IPS DF 4.7 (cell line): ENCODE measurements around the gene CCDC18.
"Not testable (repeated sequence)": the region's sequence is repeated elsewhere in the genome, so short reads cannot be mapped to it uniquely, and the experiment has no call there.

ENCODE experiments used
- DNase-seq: peaks from one replicate; pipeline ENCODE4 v3.0.0-alpha.2; 2013; ENCODE audit warnings: low spot score; ENCODE audit errors: extremely low read depth

Gene CCDC18

DNA sequence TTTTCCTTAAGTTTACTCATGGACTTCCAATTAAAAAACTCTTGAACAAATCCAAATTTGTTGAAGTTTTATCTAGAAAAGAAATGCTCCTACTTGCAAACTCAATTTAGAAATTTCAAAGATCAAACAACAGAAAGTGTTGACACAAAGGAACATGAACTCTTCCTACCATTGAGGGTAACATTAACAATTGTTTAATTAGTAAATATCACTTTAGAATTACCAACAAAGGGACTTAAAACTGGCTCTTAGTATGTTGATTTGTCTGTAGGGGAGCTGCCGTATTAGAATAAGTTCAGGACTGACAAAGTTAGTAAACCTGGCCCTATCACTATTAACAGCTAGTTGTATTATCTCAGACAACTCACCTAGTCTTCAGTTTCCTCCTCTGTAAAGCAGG lies 57.9 kb downstream of the CCDC18 start:
- no peak for DNase-seq

DNA sequence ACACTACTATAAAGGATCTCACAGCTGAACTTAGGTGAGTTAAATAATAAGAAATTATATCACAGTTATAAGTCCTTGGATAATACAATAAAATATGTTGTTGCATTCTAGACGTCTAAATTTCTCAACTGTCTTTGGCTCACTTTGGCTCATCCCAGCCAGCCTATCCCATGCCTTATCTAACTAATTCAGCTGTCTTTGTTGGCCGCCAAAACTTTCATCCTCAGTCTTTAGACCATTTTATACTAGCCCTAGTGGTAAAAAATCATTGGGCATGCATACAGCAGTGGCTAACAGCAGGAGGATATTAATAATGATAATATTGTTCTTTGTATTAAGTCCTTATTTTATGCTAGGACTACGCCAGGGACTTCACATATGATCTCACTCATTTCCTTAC lies 59.3 kb downstream of the CCDC18 start:
- no peak for DNase-seq

- DNase-seq: not testable (repeated sequence)
Observed at GRCh38 chr1:93243233-93243632, 62.7 kb downstream of the CCDC18 start.

- no peak for DNase-seq
Observed at GRCh38 chr1:93244298-93245069, 64.0 kb downstream of the CCDC18 start.

DNA sequence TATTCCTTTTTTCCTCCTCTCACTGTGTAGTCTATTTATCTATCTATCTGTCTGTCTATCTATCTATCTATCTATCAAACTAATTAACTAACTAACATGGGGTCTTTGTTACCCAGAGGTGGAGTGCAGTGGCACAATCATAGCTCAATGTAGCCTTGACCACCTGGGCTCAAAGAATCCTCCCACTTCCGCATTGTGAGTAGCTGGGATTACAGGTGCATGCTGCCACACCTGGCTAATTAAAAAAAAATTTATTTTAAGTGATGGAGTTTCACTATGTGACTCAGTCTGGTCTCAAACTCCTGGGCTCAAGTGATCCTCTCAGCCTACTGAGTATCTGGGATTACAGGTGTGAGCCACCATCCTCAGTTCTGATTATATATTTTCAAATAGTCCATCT lies 71.4 kb downstream of the CCDC18 start:
- no peak for DNase-seq

DNA sequence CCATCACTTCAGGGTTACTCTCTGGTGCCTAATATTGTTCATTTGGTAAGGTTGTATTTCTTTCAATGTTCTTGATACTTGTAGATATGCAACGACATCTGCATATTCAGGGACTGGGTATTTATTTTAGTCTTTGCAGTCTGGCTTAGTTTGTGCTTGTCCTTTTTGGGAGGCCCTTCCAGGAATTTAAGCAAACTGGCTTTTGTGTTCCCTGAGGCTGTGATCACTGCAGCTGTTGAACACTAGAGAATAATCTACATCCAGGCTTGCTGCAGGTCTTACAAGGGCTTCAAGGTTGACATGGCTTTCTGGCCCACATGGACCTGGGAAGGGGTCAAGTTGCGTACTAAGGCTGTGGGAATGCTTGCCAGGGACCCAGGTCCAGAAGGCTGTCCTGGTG lies 72.1 kb downstream of the CCDC18 start:
- DNase-seq: no peak

DNA sequence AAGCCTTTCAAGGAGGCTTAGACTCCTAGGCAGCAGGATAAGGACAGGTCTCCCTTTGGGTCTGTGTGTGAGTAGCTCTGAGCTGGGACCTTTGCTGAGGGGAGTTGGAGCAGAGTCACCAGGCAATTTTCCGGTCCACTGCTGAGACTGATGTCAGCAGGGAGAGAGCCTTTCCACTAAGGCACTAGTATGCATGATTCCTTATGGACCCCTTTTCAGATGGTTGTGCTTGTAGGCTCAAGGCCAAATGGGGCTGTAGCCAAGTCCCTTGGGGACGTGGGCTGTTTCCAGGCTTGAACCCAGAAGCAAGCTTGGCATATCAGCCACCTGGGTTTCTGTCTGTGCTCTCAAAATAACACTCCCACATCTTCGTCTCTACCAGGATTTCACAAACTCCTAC lies 73.0 kb downstream of the CCDC18 start:
- no peak for DNase-seq

DNA sequence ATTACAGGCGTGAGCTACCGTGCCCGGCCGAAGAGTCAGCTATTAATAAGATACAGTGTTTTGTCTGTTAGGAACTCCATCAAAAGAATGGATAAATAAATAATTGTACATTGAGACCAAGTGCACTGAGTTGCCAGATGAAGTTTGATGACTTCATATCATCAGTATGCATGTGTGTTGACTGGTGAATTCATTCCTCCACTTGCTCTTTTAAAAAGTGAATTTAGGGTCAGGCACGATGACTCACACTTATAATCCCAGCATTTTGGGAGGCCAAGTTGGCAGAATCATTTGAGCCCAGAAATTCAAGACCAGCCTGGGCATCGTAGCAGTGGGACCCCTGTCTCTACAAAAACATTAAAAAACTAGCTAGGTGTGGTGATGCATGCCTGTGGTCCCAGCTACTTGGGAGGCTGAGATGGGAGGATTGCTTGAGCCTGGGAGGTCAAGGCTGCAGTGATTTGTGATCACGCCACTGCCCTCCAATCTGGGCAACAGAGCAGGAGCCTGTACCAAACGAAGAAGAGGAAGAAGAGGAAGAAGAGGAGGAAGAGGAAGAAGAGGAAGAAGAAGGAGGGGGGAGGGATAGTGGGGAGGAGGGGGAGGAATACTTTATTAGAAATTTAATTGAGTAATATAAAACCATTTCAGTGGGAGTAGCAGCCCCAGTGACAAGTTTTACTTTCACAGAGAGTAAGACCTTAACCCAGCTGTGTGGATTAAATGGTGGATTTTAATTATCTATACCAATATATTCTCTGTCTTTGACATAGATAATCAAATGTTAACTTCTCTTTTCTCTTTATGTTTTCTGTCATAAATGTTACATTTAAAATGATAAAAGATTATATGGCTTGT lies 74.9 kb downstream of the CCDC18 start:
- DNase-seq: no peak

DNA sequence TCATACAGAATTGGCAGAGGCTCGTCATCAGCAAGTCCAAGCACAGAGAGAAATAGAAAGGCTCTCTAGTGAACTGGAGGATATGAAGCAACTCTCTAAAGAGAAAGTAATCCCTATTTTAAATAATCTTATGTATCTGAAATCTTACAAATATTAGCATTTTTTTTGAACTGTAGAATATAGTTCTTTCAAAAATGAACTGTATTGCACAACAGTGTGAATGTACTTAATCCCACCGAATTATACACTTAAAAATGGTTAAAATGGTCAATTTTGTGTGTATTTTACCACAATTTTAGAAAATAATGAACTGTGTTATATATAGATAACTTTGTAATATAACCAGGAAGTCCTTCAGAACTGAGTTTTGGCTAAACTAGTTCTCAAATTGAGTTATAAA lies 75.9 kb downstream of the CCDC18 start:
- DNase-seq: no peak

- no peak for DNase-seq
Observed at GRCh38 chr1:93257889-93258288, 77.4 kb downstream of the CCDC18 start.

DNA sequence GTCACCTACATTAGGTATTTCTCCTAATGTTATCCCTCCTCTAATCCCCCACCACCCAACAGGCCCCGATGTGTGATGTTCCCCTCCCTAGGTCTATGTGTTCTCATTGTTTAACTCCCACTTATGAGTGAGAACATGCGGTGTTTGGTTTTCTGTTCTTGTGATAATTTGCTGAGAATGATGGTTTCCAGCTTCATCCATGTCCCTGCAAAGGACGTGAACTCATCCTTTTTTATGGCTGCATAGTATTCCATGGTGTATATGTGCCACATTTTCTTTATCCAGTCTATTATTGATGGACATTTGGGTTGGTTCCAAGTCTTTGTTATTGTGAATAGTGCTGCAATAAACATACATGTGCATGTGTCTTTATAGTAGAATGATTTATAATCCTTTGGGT lies 80.2 kb downstream of the CCDC18 start:
- DNase-seq: not testable (repeated sequence)

GRCh38 chr1:93262645-93263044 lies 82.1 kb downstream of the CCDC18 start:
- DNase-seq: no peak

GRCh38 chr1:93268888-93269287 lies 88.4 kb downstream of the CCDC18 start:
- DNase-seq: not testable (repeated sequence)

GRCh38 chr1:93275262-93275633 lies 94.7 kb downstream of the CCDC18 start:
- DNase-seq: not testable (repeated sequence)

GRCh38 chr1:93275634-93276295 lies 95.2 kb downstream of the CCDC18 start:
- no peak for DNase-seq

- not testable (repeated sequence) for DNase-seq
Observed at GRCh38 chr1:93277530-93277929, 97.0 kb downstream of the CCDC18 start.

DNA sequence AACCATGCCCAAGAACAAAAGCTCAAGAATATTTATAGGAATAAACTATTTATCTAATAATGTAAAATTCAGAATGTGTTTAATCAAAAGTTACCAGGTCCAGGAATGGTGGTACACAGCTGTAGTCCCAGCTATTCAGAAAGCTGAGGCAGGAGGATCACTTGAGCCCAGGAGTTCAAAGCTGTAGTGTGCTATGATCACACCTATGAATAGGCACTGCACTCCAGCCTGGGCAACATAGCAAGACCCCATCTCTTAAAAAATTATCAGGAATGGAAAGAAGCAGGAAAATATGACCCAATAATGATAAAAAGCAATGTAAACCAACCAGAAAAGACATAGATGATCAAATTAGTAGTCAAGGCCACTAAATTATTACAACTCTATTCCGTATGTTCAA lies 103.0 kb downstream of the CCDC18 start:
- DNase-seq: no peak

GRCh38 chr1:93288558-93288957 lies 108.0 kb downstream of the CCDC18 start:
- no peak for DNase-seq

DNA sequence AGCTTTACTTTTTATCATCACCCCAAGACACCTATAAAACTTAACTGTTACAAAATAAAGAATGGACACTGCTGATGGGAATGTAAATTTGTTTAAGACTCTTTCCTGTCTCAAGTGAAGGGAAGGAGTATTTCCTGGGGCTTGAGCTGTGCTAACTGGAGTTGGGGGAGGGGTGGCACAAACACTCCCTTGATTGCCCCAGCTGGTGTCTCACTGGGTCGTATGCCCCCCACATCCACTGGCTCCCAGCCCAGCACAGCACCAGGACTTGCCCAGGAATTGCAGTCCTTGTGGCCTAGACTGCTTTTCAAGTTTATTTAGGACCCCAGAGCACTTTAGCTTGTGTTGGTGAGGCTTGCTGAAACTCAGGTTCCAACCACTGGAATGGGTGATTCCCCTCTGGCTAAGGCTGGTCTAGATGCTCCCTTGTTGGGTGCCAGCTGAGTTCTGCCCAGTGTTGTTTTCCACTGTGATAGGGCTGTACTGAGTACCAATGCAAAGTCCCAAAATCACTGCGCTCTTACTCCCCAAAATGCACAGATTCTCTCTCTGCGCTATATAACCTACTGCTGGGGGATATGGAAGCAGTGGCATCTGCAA lies 116.1 kb downstream of the CCDC18 start:
- no peak for DNase-seq

DNA sequence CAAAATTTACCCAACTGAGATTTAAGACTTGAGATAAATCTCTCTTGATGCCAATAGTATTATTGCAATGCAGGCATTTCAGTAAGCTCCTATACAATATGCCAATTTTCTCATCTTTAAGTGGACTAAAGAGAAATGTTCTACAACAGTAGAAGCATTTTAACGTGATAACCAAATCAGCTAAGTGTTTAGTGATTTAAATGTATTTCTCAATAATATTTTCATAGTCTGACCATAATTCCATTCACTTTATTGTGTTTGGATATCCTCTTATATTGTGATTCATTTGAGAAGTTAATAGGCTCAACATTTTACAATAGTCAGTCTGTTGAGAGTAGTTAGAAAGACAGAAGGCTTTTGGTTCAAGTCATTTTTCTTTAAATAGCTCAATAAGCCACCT lies 120.6 kb downstream of the CCDC18 start:
- DNase-seq: no peak

- no peak for DNase-seq
Observed at GRCh38 chr1:93302078-93302477, 121.6 kb downstream of the CCDC18 start.

DNA sequence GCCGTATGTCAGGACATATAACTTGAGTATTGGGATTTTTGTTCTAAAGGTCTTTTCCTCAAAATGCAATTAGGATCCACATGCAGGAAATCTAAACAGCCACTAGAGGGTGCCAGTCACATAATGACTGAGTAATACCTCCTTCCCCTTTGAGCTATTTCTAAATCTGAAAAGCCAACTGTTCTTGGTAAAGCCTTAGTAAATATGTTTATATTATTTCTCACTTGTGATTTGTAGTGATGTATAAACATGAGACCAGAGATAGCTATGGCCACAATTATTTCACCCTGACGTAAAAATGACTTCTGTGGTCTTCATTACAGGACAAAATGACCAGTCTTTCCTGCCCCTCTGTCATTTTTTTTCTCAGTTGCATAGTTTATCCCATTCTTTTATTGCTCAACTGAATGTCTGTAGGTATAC lies 124.2 kb downstream of the CCDC18 start:
- peak; percentile 33 for DNase-seq
